Upper lobe of left lung (tissue), 4 donors: Measurements from ENCODE around the gene PRKCA.

Experiments used
- POLR2AphosphoS5 ChIP-seq, 2 donors: sonication (generic); formaldehyde crosslinking; IDR thresholded peaks; one replicate each; pipeline ENCODE4 v1.5.1; 2017; ENCODE audit warnings: antibody characterized with exemption in 2 of 2
- TF ChIP-seq, protein P1 (sequence below), 6 experiments: fragments of 450-650 bp in 4 of 6; fragments of 200-600 bp in 2 of 6; sonication (generic) in 2 of 6; IDR thresholded peaks; one replicate each; pipeline ENCODE4 v1.5.1; 2016 to 2019; ENCODE audit warnings: antibody characterized with exemption in 6 of 6

DNA sequence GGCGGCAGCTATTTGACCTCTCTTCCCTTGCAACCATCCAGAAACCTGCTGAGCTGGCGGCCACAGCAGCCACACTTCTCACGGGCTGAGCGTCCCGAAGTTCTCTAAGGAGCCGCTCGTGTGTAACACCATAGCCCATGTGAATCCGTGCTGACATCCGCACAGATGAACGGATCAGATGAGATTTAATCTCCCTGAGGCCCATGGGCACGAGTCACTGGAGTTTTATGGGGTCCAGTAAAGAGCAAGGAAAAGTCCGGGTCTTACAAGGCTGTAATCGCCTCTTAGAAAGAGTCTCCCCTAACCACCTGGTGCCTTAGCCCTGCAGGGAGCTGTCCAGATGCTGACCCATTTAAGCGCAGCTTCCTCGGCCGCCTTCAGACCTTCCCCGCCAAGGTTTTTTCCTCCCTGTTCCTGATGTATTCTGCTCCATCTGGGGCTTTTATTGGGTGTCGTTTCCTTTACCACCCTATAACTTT is 527.0 kb downstream of the PRKCA start:
- TF ChIP-seq, protein P1, sequence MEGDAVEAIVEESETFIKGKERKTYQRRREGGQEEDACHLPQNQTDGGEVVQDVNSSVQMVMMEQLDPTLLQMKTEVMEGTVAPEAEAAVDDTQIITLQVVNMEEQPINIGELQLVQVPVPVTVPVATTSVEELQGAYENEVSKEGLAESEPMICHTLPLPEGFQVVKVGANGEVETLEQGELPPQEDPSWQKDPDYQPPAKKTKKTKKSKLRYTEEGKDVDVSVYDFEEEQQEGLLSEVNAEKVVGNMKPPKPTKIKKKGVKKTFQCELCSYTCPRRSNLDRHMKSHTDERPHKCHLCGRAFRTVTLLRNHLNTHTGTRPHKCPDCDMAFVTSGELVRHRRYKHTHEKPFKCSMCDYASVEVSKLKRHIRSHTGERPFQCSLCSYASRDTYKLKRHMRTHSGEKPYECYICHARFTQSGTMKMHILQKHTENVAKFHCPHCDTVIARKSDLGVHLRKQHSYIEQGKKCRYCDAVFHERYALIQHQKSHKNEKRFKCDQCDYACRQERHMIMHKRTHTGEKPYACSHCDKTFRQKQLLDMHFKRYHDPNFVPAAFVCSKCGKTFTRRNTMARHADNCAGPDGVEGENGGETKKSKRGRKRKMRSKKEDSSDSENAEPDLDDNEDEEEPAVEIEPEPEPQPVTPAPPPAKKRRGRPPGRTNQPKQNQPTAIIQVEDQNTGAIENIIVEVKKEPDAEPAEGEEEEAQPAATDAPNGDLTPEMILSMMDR (IDR thresholded peaks at IDR 0.05): no peak
- no peak for TF ChIP-seq POLR2AphosphoS5 (IDR thresholded peaks at IDR 0.05)
